Nephron progenitor cell (in vitro differentiated cells): ENCODE results near the gene MND1.

Experiments used
- DNase-seq: peaks from one replicate; pipeline ENCODE4 v3.0.0; 2021
- H3K27ac Mint-ChIP-seq: 2 replicates; pipeline ENCODE4 v1.8.0; 2021; ENCODE audit warnings: mild to moderate bottlenecking, moderate library complexity, mixed read lengths
- H3K27me3 Mint-ChIP-seq: 2 replicates; pipeline ENCODE4 v1.8.0; 2021; ENCODE audit warnings: mild to moderate bottlenecking, low read depth, mixed read lengths; ENCODE audit not compliant: poor library complexity
- H3K36me3 Mint-ChIP-seq: 2 replicates; pipeline ENCODE4 v1.8.0; 2021; ENCODE audit warnings: low read depth, mixed read lengths
- H3K4me1 Mint-ChIP-seq: 2 replicates; pipeline ENCODE4 v1.8.0; 2021; ENCODE audit warnings: mixed read lengths
- H3K4me3 Mint-ChIP-seq: 2 replicates; pipeline ENCODE4 v1.8.0; 2021; ENCODE audit warnings: mild to moderate bottlenecking, moderate library complexity, mixed read lengths
- H3K9me3 Mint-ChIP-seq: 2 replicates; pipeline ENCODE4 v1.8.0; 2021; ENCODE audit warnings: mild to moderate bottlenecking, moderate library complexity, mixed read lengths
- CTCF ChIP-seq: fragments of 200-600 bp; sonication (generic); IDR thresholded peaks from 2 replicates; pipeline ENCODE4 v1.5.0; 2021; ENCODE audit warnings: antibody characterized with exemption

Gene MND1

GRCh38 chr4:153348006-153348405 is 3.5 kb downstream of the MND1 start:
- Mint-ChIP-seq H3K27ac (no peak overlapping the region), H3K27me3 (peaks cover 3% of the 10 kb centered on the region), H3K9me3 (no peaks in the 10 kb centered on the region), H3K4me3 (no peak overlapping the region), H3K36me3 (peaks cover 12% of the 10 kb centered on the region), H3K4me1 (peaks cover 42% of the 10 kb centered on the region)
- no peak for DNase-seq
- no peak for TF ChIP-seq CTCF

GRCh38 chr4:153349206-153349805 is 4.8 kb downstream of the MND1 start:
- TF ChIP-seq CTCF, result no peak
- peaks cover 12% of the 10 kb centered on the region for H3K36me3 Mint-ChIP-seq
- no peaks in the 10 kb centered on the region for H3K9me3 Mint-ChIP-seq
- H3K27ac Mint-ChIP-seq, result no peak overlapping the region
- H3K27me3 Mint-ChIP-seq, result no peaks in the 10 kb centered on the region
- H3K4me1 Mint-ChIP-seq, result peaks cover 37% of the 10 kb centered on the region
- no peak overlapping the region for H3K4me3 Mint-ChIP-seq
- DNase-seq, result no peak

- Mint-ChIP-seq H3K36me3 (peaks cover 75% of the 10 kb centered on the region), H3K4me3 (no peak overlapping the region), H3K27me3 (no peaks in the 10 kb centered on the region), H3K27ac (peak overlapping the region; percentile 72), H3K9me3 (no peaks in the 10 kb centered on the region), H3K4me1 (peaks cover 9% of the 10 kb centered on the region)
- no peak for DNase-seq
- TF ChIP-seq CTCF, result no peak
Measured at GRCh38 chr4:153362184-153362583, 17.7 kb downstream of the MND1 start.

- Mint-ChIP-seq H3K4me3 (no peak overlapping the region), H3K4me1 (peaks cover 9% of the 10 kb centered on the region), H3K27ac (no peak overlapping the region), H3K27me3 (no peaks in the 10 kb centered on the region), H3K9me3 (no peaks in the 10 kb centered on the region), H3K36me3 (peaks cover 84% of the 10 kb centered on the region)
- no peak for TF ChIP-seq CTCF
- DNase-seq, result no peak
Measured at GRCh38 chr4:153364061-153364460, 19.6 kb downstream of the MND1 start.

GRCh38 chr4:153365003-153365402 is 20.5 kb downstream of the MND1 start:
- DNase-seq, result no peak
- no peak for TF ChIP-seq CTCF
- peaks cover 3% of the 10 kb centered on the region for H3K27me3 Mint-ChIP-seq
- peaks cover 9% of the 10 kb centered on the region for H3K4me1 Mint-ChIP-seq
- H3K9me3 Mint-ChIP-seq, result no peaks in the 10 kb centered on the region
- H3K36me3 Mint-ChIP-seq, result peaks cover 84% of the 10 kb centered on the region
- H3K27ac Mint-ChIP-seq, result no peak overlapping the region
- H3K4me3 Mint-ChIP-seq, result no peak overlapping the region

GRCh38 chr4:153366486-153366885 is 22.0 kb downstream of the MND1 start:
- TF ChIP-seq CTCF, result no peak
- no peak for DNase-seq
- Mint-ChIP-seq H3K27me3 (peaks cover 5% of the 10 kb centered on the region), H3K4me3 (no peak overlapping the region), H3K27ac (no peak overlapping the region), H3K36me3 (peaks cover 90% of the 10 kb centered on the region), H3K9me3 (peaks cover 8% of the 10 kb centered on the region), H3K4me1 (peaks cover 9% of the 10 kb centered on the region)
